ENCODE measurements around the gene BCAS3. TPM values are rescaled to one million over a fixed set of nuclear protein-coding genes. Genes with fewer than 3 reads are reported as not detected.
"Not testable (repeated sequence)": the region's sequence is repeated elsewhere in the genome, so short reads cannot be mapped to it uniquely, and the experiment has no call there.

Gene BCAS3
- total RNA-seq, 4 donors from 2014 or later: 13.0 to 27.8 (median 20.7) TPM

DNA sequence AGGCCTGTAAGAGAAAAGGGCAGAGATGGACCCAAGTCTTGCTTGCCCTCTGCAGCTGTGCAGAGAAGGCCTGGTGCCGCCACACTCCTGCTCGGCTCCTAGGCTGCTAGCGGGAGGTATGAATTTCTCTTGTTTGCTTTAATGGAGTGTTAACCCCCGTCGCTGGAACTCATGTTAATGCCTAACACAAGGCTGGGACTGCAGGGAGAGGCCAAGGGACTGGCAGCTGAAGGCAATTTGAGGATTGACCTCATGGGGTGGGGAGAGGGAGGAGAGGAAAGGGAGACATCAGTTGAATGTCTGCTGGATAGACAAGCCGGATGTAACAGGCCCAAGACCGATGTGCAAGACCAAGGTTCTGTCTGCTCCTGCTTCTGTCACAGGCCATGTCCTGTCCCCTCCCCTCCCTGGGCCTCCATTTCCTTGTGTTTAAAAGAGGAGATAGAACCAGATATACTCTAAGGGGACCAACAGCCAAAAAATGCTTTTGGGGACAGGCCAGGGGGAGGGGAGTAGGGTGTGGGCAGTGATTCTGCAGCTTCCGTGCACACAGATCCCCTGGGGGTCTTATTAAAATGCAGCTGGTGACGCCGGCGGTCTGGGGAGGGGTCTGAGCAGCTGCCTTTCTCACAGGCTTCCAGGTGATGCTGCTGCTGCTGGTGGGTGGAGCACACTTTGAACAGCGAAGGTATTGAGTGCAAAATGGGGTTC lies 675.3 kb downstream of the BCAS3 start:
- 62 to 78% methylated on average over 8 to 10 of the region's 12 CpGs for WGBS, 2 donors
- intact Hi-C loops (cut with DNase I): no loop called here
- Histone ChIP-seq H3K27me3 (no peaks in the 10 kb centered on the region), H3K4me1 (peaks cover 0 to 51% (median 16%) of the 10 kb centered on the region in 3 donors), H3K36me3 (no peaks in the 10 kb centered on the region), H3K4me3 (no peak overlapping the region), H3K27ac (peak overlapping the region in 2 of 4 donors; percentile 30 to 45), H3K9me3 (no peaks in the 10 kb centered on the region)
- TF ChIP-seq, protein P1, sequence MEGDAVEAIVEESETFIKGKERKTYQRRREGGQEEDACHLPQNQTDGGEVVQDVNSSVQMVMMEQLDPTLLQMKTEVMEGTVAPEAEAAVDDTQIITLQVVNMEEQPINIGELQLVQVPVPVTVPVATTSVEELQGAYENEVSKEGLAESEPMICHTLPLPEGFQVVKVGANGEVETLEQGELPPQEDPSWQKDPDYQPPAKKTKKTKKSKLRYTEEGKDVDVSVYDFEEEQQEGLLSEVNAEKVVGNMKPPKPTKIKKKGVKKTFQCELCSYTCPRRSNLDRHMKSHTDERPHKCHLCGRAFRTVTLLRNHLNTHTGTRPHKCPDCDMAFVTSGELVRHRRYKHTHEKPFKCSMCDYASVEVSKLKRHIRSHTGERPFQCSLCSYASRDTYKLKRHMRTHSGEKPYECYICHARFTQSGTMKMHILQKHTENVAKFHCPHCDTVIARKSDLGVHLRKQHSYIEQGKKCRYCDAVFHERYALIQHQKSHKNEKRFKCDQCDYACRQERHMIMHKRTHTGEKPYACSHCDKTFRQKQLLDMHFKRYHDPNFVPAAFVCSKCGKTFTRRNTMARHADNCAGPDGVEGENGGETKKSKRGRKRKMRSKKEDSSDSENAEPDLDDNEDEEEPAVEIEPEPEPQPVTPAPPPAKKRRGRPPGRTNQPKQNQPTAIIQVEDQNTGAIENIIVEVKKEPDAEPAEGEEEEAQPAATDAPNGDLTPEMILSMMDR (IDR thresholded peaks at IDR 0.05): no peak
- TF ChIP-seq POLR2A (IDR thresholded peaks at IDR 0.05): no peak
- DNase-seq: no peak

DNA sequence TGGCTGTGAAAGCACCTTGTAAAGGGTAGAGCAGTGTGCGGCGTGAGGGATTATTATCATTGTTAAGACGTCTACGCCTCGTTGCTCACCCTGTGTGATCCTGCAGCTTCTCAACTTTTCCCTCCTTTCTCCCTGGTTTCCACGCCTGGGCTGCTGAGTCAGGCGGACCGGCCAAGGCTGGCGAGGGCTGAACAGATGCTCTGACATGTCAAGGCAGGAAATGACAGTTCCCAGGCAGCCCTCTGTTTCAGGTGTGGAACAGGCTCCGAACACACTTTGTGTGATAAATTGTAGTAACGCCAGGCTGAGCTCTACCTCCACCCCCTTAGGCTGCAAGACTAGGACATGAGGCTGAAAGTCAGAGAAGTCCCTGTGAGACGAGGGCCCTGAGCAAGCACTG lies 676.0 kb downstream of the BCAS3 start:
- Histone ChIP-seq H3K4me3 (no peak overlapping the region), H3K27me3 (no peaks in the 10 kb centered on the region), H3K9me3 (no peaks in the 10 kb centered on the region), H3K27ac (peak overlapping the region in 3 of 4 donors; percentile 34 to 45 (median 35)), H3K36me3 (no peaks in the 10 kb centered on the region), H3K4me1 (peaks cover 0 to 51% (median 16%) of the 10 kb centered on the region in 3 donors)
- TF ChIP-seq, protein P1 (IDR thresholded peaks at IDR 0.05): no peak
- TF ChIP-seq POLR2A (IDR thresholded peaks at IDR 0.05): no peak
- no peak for DNase-seq
- intact Hi-C loops (cut with DNase I): no loop called here
- WGBS, 2 donors: 59 to 61% methylated on average over 10 of the region's 12 CpGs

DNA sequence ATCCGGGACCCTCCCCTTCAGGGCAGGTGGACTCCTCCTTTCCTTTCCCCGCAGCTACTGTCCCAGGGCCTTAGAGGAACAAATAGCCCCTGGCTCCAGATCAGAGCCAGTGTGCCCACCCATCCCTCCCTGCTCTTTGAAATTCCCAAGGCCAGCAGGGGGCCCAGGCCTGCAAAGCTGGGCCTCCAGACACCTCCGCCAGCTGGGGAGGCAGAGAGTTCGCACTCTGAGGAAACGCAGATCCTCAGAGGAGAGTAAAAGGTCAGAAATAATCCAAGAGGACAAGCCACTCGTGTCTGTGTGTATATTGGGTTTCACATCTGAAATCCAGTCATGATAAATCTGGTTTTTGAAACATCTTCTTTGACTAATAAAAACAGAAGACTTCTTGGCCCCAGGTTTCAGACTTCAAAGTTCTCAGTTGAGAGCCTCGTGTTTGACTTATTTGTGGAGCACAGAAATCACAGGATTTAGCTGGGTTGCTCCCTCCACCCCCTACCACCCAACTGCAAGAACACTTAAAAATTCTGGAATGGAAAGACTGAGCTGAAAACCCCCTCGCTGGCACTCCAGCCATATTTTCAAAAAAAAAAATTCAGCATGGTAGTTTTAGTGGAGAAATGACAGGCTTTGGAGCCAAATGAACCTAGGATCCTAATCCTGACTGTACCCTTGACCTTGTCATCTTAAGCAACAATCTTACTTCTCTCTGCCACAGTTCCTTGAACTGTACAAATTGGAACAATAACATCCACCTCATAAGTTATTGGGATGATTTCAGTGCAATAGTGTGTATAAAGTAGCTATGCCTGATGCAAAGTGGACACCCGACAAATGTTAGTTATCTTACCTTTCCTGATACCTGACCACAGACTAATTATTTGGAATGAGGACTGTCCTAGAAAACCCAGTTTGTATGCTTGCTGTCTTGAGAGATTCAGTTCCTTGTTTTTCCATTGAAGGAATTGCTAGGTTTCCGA lies 677.5 kb downstream of the BCAS3 start:
- H3K27ac ChIP-seq: peak overlapping the region in 1 of 4 donors; percentile 66
- H3K4me1 ChIP-seq: peaks cover 0 to 59% (median 16%) of the 10 kb centered on the region in 3 donors
- H3K4me3 ChIP-seq: no peak overlapping the region
- 86 to 89% methylated on average over 9 to 10 of the region's 10 CpGs for WGBS, 2 donors
- H3K27me3 ChIP-seq: no peaks in the 10 kb centered on the region
- TF ChIP-seq, protein P1 (IDR thresholded peaks at IDR 0.05): no peak
- no peak for TF ChIP-seq POLR2A (IDR thresholded peaks at IDR 0.05)
- no peaks in the 10 kb centered on the region for H3K9me3 ChIP-seq
- H3K36me3 ChIP-seq: no peaks in the 10 kb centered on the region
- no peak for DNase-seq
- intact Hi-C loops (cut with DNase I): no loop called here

DNA sequence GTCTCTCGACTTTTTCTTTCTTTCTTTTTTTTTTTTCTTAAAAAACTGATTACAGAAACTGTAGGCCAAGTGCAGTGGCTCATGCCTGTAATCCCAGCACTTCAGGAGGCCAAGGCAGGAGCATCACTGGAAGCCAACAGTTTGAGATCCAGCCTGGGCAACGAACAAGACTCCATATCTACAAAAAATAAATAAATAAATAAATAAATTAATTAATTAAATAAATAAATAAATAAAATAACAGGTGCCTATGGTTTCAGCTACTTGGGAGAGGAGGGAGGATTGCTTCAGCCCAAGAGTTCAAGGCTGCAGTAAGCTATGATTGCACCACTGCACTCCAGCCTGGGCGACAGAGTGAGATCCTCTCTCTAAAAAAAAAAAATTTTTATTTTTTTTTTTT lies 679.4 kb downstream of the BCAS3 start:
- H3K9me3 ChIP-seq; DNase-seq; intact Hi-C loops (cut with DNase I); H3K4me3 ChIP-seq; H3K36me3 ChIP-seq; H3K27me3 ChIP-seq: not testable (repeated sequence)
- peaks cover 0 to 76% (median 31%) of the 10 kb centered on the region in 3 donors for H3K4me1 ChIP-seq
- 72 to 74% methylated on average over 3 of the region's 3 CpGs for WGBS, 2 donors
- peak overlapping the region in 2 of 4 donors; percentile 17 to 79 for H3K27ac ChIP-seq

DNA sequence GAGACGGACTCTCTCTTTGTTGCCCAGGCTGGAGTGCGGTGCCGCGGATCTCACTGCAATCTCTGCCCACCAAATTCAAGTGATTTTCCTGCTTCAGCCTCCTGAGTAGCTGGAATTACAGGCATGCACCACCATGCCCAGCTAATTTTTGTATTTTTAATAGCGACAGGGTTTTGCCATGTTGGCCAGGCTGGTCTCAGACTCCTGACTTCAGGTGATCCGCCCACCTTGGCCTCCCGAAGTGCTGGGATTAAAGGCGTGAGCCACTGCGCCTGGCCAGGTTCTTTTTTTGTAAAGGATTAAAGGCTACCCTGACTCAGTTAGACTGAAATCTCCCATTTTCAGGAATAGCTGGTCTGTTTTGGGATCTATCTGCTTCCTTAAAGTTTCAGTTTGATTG lies 681.9 kb downstream of the BCAS3 start:
- intact Hi-C loops (cut with DNase I); H3K27ac ChIP-seq; H3K27me3 ChIP-seq; H3K36me3 ChIP-seq; DNase-seq; H3K4me3 ChIP-seq; H3K9me3 ChIP-seq: not testable (repeated sequence)
- peaks cover 0 to 56% (median 22%) of the 10 kb centered on the region in 3 donors for H3K4me1 ChIP-seq
- 70 to 83% methylated on average over 9 of the region's 9 CpGs for WGBS, 2 donors
